ENCODE data around the gene SYT15. TPM values are rescaled to one million over a fixed set of nuclear protein-coding genes. Genes with fewer than 3 reads are reported as not detected.

Gene SYT15
- total RNA-seq, 1 experiment from 2014 or later = 0.28 TPM

- Histone ChIP-seq H3K27me3 (ENCODE audit: control insufficient read depth, insufficient read depth, low read length) (no peaks in the 10 kb centered on the region), H3K36me3 (ENCODE audit: control insufficient read depth, insufficient read depth, low read length) (no peaks in the 10 kb centered on the region), H3K4me3 (ENCODE audit: low read depth in 2 of 2, low read length in 2 of 2) (no peak overlapping the region), H3K9me3 (ENCODE audit: control insufficient read depth, insufficient read depth, low read depth, low read length) (no peaks in the 10 kb centered on the region), H3K4me1 (ENCODE audit: control insufficient read depth, insufficient read depth, low read length) (peaks cover 27% of the 10 kb centered on the region), H3K27ac (ENCODE audit: low read length) (peak overlapping the region; percentile 15; the same call in 1 of the 2 replicates)
- in situ Hi-C loops (cut with HindIII; ENCODE audit: low pct_unique_long_range_greater_than_20kb, low sequenced_read_pairs) (no loop called here), intact Hi-C loops (cut with micrococcal nuclease; ENCODE audit: unreplicated experiment) (no loop called here)
- CTCF ChIA-PET = no interaction called here
- ATAC-seq (no peak), DNase-seq (ENCODE audit: low read depth, low spot score) (no peak)
- no TSS peak for BruUV-seq (replicated peaks)
- POLR2A ChIA-PET = no interaction called here
- TF ChIP-seq TCF7L2 (IDR thresholded peaks at IDR 0.05; ENCODE audit: low read depth, low read length) (no peak), CTCF (IDR thresholded peaks at IDR 0.05) (no peak), SIN3A (IDR thresholded peaks at IDR 0.05; ENCODE audit: borderline replicate concordance, insufficient read depth, low read depth, low read length) (no peak), REST (IDR thresholded peaks at IDR 0.05; ENCODE audit: insufficient read depth in 1 of 2, low read depth in 2 of 2, low read length in 1 of 2) (no peak), POLR2AphosphoS5 (IDR thresholded peaks at IDR 0.05; ENCODE audit: low read depth, low read length) (no peak)
These were observed 42.1 kb upstream of the SYT15 start for GRCh38 chr10:46536781-46537180.

- intact Hi-C loops (cut with micrococcal nuclease; ENCODE audit: unreplicated experiment) (no loop called here), in situ Hi-C loops (cut with HindIII; ENCODE audit: low pct_unique_long_range_greater_than_20kb, low sequenced_read_pairs) (no loop called here)
- POLR2A ChIA-PET = no interaction called here
- CTCF ChIA-PET = no interaction called here
- DNase-seq (ENCODE audit: low read depth, low spot score) = no peak
- Histone ChIP-seq H3K4me1 (ENCODE audit: control insufficient read depth, insufficient read depth, low read length) (peaks cover 27% of the 10 kb centered on the region), H3K27me3 (ENCODE audit: control insufficient read depth, insufficient read depth, low read length) (no peaks in the 10 kb centered on the region), H3K36me3 (ENCODE audit: control insufficient read depth, insufficient read depth, low read length) (no peaks in the 10 kb centered on the region), H3K27ac (ENCODE audit: low read length) (peak overlapping the region; percentile 29; the same call in 1 of the 2 replicates), H3K4me3 (ENCODE audit: low read depth in 2 of 2, low read length in 2 of 2) (no peak overlapping the region), H3K9me3 (ENCODE audit: control insufficient read depth, insufficient read depth, low read depth, low read length) (no peaks in the 10 kb centered on the region)
- no peak for ATAC-seq
- TF ChIP-seq SIN3A (IDR thresholded peaks at IDR 0.05; ENCODE audit: borderline replicate concordance, insufficient read depth, low read depth, low read length) (no peak), CTCF (IDR thresholded peaks at IDR 0.05) (no peak), TCF7L2 (IDR thresholded peaks at IDR 0.05; ENCODE audit: low read depth, low read length) (no peak), POLR2AphosphoS5 (IDR thresholded peaks at IDR 0.05; ENCODE audit: low read depth, low read length) (no peak), REST (IDR thresholded peaks at IDR 0.05; ENCODE audit: insufficient read depth in 1 of 2, low read depth in 2 of 2, low read length in 1 of 2) (no peak)
- BruUV-seq (replicated peaks) = no TSS peak
These were observed 41.6 kb upstream of the SYT15 start for GRCh38 chr10:46537309-46537708.
